HFFc6 (cell line): ENCODE results near the gene SNX8. TPM values are rescaled to one million over a fixed set of nuclear protein-coding genes. Genes with fewer than 3 reads are reported as not detected.

Experiments used
- DNase-seq: peaks from one replicate; pipeline ENCODE4 v3.0.0-alpha.2; 2018
- H3K27ac Mint-ChIP-seq: 2 replicates; pipeline ENCODE4 v1.8.0; 2020; ENCODE audit warnings: mild to moderate bottlenecking, mixed read lengths
- H3K27me3 Mint-ChIP-seq: 2 replicates; pipeline ENCODE4 v1.8.0; 2021; ENCODE audit warnings: mild to moderate bottlenecking, moderate library complexity, mixed read lengths; ENCODE audit not compliant: insufficient read depth
- H3K36me3 Mint-ChIP-seq: 2 replicates; pipeline ENCODE4 v1.8.0; 2021; ENCODE audit warnings: low read depth, mixed read lengths
- H3K4me1 Mint-ChIP-seq: 2 replicates; pipeline ENCODE4 v1.8.0; 2020; ENCODE audit warnings: low read depth, mixed read lengths
- H3K4me3 Mint-ChIP-seq: 2 replicates; pipeline ENCODE4 v1.8.0; 2020; ENCODE audit warnings: mild to moderate bottlenecking, moderate library complexity, mixed read lengths
- H3K9me3 Mint-ChIP-seq: 2 replicates; pipeline ENCODE4 v1.8.0; 2020; ENCODE audit warnings: mild to moderate bottlenecking, mixed read lengths
- total RNA-seq, 6 experiments: library from RNA; stranded (reverse); fragmentation: NEBNext Ultra II Directional; extraction: Animal tissue kit (Norgen Biotek cat#: 25700); gene quantifications; 2 replicates in 1 of 6; 3 replicates in 5 of 6; pipeline ENCODE4 v1.2.3, GENCODE V29; 2021
- TF ChIP-seq, protein P1 (sequence below): fragments of 200-600 bp; sonication (generic); IDR thresholded peaks from 2 replicates; pipeline ENCODE4 v1.5.0; 2021; ENCODE audit warnings: antibody characterized with exemption, mild to moderate bottlenecking

The SNX8 gene
- total RNA-seq, 6 experiments from 2014 or later, result 44.6 to 67.4 (median 61.9) TPM

DNA sequence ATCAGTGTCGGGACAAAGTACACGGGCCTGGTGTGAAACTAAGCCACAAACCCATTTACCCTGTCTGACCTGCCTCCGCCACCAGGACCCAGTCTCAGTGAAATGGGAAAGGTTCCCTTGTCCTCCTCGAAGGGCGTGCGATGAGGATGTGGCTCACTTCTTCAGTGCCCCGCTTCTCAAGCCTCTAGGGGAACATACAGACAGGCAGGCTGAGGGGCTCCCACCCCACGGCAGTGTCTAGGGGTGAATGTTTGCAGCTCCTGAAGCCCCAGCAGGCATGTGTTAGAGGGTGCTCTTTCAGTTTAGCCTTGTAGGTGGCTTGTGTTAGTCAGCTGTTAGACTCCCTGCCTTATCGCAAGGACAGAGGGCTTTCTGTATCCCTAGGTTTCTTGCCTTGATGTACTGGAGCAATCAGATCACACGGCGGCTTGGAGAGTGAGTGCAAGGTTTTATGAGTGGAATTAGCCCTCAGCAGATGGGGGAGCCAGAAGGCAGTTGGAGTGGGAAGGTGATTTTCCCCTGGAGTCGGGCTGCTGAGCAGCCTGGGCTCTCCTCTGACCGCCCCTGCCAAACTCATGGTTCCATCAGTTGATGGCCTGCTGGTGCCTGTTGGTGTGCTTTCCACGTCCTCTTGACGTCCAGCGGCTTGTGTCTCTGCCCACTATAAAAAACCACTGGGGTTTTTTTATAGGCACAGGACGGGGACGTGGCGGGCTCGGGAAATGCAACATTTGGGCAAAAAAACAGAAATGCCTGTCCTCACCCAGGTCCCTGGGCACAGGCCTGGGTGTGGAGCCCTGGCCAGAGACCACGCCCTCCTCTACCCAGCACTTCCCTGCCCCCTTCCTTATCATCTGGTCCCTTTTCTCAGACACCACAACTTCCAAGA is 71.5 kb downstream of the SNX8 start:
- Mint-ChIP-seq H3K27me3 (peaks cover 2% of the 10 kb centered on the region; the same call in 1 of the 2 replicates), H3K36me3 (no peaks in the 10 kb centered on the region), H3K27ac (peak overlapping the region; percentile 89), H3K4me3 (peak overlapping the region; percentile 96), H3K4me1 (peaks cover 11% of the 10 kb centered on the region), H3K9me3 (no peaks in the 10 kb centered on the region)
- peak; percentile 10 for DNase-seq
- TF ChIP-seq, protein P1, sequence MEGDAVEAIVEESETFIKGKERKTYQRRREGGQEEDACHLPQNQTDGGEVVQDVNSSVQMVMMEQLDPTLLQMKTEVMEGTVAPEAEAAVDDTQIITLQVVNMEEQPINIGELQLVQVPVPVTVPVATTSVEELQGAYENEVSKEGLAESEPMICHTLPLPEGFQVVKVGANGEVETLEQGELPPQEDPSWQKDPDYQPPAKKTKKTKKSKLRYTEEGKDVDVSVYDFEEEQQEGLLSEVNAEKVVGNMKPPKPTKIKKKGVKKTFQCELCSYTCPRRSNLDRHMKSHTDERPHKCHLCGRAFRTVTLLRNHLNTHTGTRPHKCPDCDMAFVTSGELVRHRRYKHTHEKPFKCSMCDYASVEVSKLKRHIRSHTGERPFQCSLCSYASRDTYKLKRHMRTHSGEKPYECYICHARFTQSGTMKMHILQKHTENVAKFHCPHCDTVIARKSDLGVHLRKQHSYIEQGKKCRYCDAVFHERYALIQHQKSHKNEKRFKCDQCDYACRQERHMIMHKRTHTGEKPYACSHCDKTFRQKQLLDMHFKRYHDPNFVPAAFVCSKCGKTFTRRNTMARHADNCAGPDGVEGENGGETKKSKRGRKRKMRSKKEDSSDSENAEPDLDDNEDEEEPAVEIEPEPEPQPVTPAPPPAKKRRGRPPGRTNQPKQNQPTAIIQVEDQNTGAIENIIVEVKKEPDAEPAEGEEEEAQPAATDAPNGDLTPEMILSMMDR, result peak; percentile 38; the same call in 1 of the 2 replicates

DNA sequence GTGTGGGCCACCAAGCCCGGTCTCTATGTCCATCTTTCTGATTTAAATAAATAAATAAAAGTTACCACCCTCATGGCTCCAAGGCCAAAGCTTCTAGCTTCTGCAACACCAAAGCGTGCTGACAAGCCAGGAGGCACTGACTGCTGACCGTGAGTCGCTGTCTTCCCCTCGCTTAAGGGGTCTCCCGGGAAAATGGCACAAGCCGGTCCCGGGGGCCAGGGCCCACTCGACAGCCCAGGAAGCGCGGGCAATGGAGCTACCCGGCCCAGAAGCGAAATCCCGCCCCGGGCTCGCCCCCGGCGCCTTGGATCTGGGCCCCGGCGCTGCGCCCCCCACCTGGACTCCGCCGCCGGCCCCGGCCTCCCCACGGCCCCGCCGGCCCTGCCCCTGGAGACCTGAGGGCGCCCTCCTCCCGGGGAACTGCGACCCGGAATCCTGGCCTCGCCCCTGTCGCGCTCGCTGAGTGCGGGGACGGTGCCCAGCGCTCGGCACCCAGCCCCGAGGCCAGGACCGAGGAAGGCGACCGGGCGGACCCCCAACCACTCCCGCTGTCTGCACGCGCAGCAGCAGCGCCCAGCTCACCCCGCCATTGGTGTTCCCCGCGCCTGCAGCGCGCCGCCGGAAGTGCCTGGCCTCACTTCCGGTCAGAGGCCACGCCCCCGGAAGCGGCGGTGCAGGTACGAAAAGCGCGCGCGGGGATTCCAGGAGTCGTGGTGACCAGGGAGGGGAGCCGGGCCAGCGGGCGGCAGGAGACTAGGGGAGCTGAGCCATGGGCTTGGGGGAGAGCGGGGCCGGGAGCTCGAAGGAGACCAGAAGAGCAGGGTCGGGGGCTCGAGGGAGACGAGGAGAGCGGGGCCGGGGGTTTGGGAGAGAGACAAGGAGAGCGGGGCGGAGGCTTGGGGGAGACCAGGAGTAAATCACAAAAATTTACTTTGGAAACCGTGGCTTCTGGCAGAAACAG is 72.4 kb downstream of the SNX8 start, which contains the start of the genes MRM2 and NUDT1:
Gene MRM2, minus strand, starts transcription at position 626 of the 961 bp plus-strand sequence. Its CDS starts 36 bp downstream, at position 590.
Gene NUDT1, plus strand, starts transcription at position 647 of the 961 bp plus-strand sequence. CDS start 2,349 bp downstream, outside the sequence.
- Mint-ChIP-seq H3K27ac (peak within 1 kb of the TSS; percentile 89), H3K4me3 (peak within 1 kb of the TSS; percentile 96), H3K9me3 (no peaks in the 10 kb centered on the region), H3K36me3 (no peaks in the 10 kb centered on the region), H3K4me1 (peaks cover 11% of the 10 kb centered on the region), H3K27me3 (peaks cover 2% of the 10 kb centered on the region; the same call in 1 of the 2 replicates)
- peak; percentile 57 for DNase-seq
- TF ChIP-seq, protein P1, result no peak; the same call in 1 of the 2 replicates

DNA sequence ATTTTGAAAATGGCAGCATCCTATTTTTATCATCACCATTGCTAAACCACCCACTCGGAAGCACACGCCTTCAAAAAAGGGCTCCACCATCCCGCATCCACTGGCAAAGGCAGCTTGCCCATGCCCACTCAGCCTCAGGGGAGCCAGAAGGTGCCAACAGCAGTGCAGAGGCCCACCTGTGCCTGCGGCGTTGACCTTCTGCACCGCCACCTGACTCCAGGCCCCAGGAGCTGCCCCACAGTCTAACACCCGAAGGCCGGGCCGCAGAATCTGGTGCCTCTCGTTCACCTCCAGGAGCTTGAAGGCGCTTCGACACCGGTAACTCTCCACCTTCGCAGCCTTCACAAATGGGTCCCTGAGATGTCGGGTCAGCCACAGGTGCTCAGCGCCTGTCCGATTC is 75.0 kb downstream of the SNX8 start:
- no peak for DNase-seq
- H3K36me3 Mint-ChIP-seq, result peaks cover 11% of the 10 kb centered on the region
- H3K27me3 Mint-ChIP-seq, result no peaks in the 10 kb centered on the region
- H3K9me3 Mint-ChIP-seq, result no peaks in the 10 kb centered on the region
- H3K4me3 Mint-ChIP-seq, result no peak overlapping the region
- TF ChIP-seq, protein P1, result no peak
- H3K27ac Mint-ChIP-seq, result no peak overlapping the region; the same call in 1 of the 2 replicates
- H3K4me1 Mint-ChIP-seq, result peaks cover 25% of the 10 kb centered on the region

DNA sequence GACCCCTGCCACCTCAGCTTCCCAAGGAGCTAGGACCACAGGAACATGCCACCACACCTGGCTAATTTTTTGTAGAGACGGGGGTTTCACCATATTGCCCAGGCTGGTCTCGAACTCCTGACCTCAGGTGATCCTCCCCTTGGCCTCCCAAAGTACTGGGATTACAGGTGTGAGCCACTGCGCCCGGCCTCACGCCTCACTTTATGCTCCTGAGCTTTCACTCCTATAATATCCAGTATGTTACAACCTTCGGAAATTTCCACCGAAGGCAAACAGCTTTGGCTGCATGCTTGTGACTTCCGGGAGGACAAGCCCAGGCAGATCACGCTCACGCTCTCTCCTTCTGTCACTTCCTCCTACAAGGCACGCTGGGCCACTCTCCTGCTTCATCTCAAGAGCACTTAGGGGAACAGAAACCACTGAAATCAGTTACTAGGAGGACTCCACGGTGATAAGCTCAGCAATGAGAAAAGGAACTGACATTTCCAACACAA is 77.1 kb downstream of the SNX8 start:
- Mint-ChIP-seq H3K27me3 (no peaks in the 10 kb centered on the region), H3K9me3 (no peaks in the 10 kb centered on the region), H3K4me3 (no peak overlapping the region), H3K36me3 (peaks cover 11% of the 10 kb centered on the region), H3K27ac (no peak overlapping the region), H3K4me1 (peaks cover 26% of the 10 kb centered on the region)
- DNase-seq, result no peak
- TF ChIP-seq, protein P1, result no peak

DNA sequence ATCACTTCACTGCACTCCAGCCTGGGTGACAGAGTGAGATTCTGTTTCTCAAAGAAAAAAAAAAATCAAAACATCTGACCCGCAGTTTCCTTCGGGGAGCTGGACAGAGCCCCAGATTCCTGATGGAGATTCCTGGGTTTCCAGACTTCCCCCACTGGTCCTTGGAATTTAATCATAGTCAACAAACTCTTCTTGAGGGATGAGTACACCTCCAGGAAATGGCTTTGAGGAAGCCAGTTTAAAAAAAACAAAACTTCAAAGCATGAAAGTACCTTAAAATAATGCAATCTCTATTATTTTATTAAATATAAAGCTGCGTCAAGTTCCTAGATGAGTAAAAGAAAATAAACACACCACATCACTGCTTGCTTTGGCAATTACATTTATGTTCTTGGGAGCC is 80.3 kb downstream of the SNX8 start:
- Mint-ChIP-seq H3K36me3 (peaks cover 15% of the 10 kb centered on the region), H3K4me3 (peak overlapping the region; percentile 90), H3K27me3 (no peaks in the 10 kb centered on the region), H3K4me1 (peaks cover 43% of the 10 kb centered on the region), H3K27ac (peak overlapping the region; percentile 85), H3K9me3 (no peaks in the 10 kb centered on the region)
- DNase-seq, result peak; percentile 10
- TF ChIP-seq, protein P1, result no peak
